A673 (cell line): ENCODE data around the gene CRADD. TPM values are rescaled to one million over a fixed set of nuclear protein-coding genes. Genes with fewer than 3 reads are reported as not detected.

Source experiments
- BruUV-seq: library from RNA; stranded (reverse); fragments of 400-500 nt; replicated peaks from 2 replicates; lab custom pipeline; 2021; lab: Mats Ljungman, UMichigan
- CTCF ChIA-PET: fragments of 300-600 bp; sonication (Branson Sonifier 250); formaldehyde crosslinking; loops from one replicate; lab custom pipeline; 2022; ENCODE audit warnings: antibody characterized with exemption; lab: Charles Lee
- POLR2A ChIA-PET: fragments of 300-600 bp; sonication (Branson Sonifier 250); formaldehyde crosslinking; loops from one replicate; lab custom pipeline; 2022; ENCODE audit warnings: antibody characterized with exemption; ENCODE audit not compliant: low non-redundant PET; lab: Charles Lee
- DNase-seq: peaks from one replicate; pipeline ENCODE4 v3.0.0-alpha.2; 2015; ENCODE audit warnings: low spot score
- H3K27ac ChIP-seq: fragments of 200-600 bp; sonication (generic); 2 replicates; pipeline ENCODE4 v1.5.1; 2016; ENCODE audit warnings: mixed run types, low read depth, mild to moderate bottlenecking, mixed read lengths, antibody characterized with exemption, low read length; ENCODE audit not compliant: poor library complexity, severe bottlenecking
- H3K27me3 ChIP-seq: fragments of 200-600 bp; sonication (generic); replicated peaks from 2 replicates; pipeline ENCODE4 v1.6.1; 2017; ENCODE audit warnings: mixed run types, low read depth, mild to moderate bottlenecking, mixed read lengths, antibody characterized with exemption, low read length; ENCODE audit not compliant: insufficient read depth, poor library complexity
- H3K36me3 ChIP-seq: fragments of 200-600 bp; sonication (generic); 2 replicates; pipeline ENCODE4 v1.6.1; 2016; ENCODE audit warnings: mixed run types, mild to moderate bottlenecking, mixed read lengths, antibody characterized with exemption, low read length; ENCODE audit not compliant: insufficient read depth, poor library complexity, severe bottlenecking
- H3K4me1 ChIP-seq: fragments of 200-600 bp; sonication (generic); 2 replicates; pipeline ENCODE4 v1.6.1; 2017; ENCODE audit warnings: mixed run types, mild to moderate bottlenecking, mixed read lengths, antibody characterized with exemption, low read length; ENCODE audit not compliant: insufficient read depth, poor library complexity, severe bottlenecking
- H3K4me3 ChIP-seq: fragments of 200-600 bp; sonication (generic); 2 replicates; pipeline ENCODE4 v1.5.1; 2016; ENCODE audit warnings: low read depth, mixed run types, mild to moderate bottlenecking, mixed read lengths, low read length; ENCODE audit not compliant: poor library complexity, severe bottlenecking
- H3K9me3 ChIP-seq: fragments of 200-600 bp; sonication (generic); 2 replicates; pipeline ENCODE4 v1.6.1; 2016; ENCODE audit warnings: mixed run types, low read depth, mild to moderate bottlenecking, mixed read lengths, antibody characterized with exemption, low read length; ENCODE audit not compliant: poor library complexity, severe bottlenecking
- EZH2 ChIP-seq: fragments of 200-600 bp; sonication (generic); IDR thresholded peaks from 2 replicates; pipeline ENCODE4 v1.6.1; 2017; ENCODE audit warnings: borderline replicate concordance, low read depth, mild to moderate bottlenecking, mixed read lengths, antibody characterized with exemption, low read length; ENCODE audit not compliant: poor library complexity, severe bottlenecking
- intact Hi-C: fragments of 100-400 bp; cut with micrococcal nuclease; formaldehyde crosslinking; loops from one replicate; pipeline ENCODE4 v1.10.0; 2022; ENCODE audit not compliant: unreplicated experiment
- total RNA-seq: library from RNA; stranded (reverse); gene quantifications from 2 replicates; pipeline ENCODE4 v1.2.3, GENCODE V29; 2021
- TF ChIP-seq, protein P1 (sequence below): fragments of 300-800, 200-600 bp; sonication (generic); conservative IDR thresholded peaks from 2 replicates; pipeline ENCODE4 v1.5.1; 2017; ENCODE audit warnings: low read depth, mild to moderate bottlenecking, antibody characterized with exemption, low read length, moderate library complexity, mixed read lengths

The CRADD gene
- total RNA-seq, 1 experiment from 2014 or later: 9.1 TPM

DNA sequence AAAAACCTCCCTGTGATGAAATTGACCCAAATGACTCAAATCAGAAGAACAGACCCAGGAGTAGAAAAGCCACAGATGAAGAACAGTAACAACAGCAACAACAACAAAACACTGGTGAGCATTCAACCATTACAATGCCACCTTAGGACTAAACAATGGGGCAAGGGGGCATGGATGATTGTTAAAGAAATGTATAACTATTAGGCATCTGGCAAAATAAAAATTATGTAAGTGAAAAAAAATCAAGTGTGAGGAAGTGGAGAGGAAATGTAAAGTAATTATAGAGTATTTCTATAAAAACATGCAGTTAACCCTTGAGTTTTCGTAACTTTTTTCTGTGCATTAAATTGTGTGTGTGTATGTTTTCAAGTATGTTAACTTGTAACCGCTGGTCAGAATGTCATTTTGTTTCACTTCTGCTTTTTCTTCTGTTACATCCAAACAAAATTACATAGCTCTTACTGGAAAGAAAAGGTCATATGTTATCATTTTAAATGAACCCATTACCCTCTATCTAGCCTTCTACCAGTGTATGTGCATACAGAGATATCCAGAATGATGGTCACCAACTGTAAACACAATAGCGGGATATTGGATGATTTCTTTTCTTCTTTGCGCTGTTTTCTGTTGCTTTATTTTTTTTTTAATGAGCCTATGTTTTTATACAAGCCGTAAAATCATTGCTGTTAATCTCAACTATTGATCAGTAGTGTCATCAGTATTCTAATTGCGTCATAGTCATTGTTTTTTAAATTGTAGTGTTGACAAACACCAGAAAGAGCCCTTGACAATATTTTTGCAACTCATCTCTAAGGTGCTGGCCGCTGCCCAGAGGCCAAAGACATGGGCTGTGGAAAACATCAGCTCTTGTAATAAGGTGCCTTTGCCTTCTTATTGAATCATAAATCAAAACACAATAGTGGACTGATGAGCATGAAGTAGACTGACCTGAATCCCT lies 170.6 kb downstream of the CRADD start:
- H3K4me1 ChIP-seq: no peaks in the 10 kb centered on the region
- CTCF ChIA-PET: no interaction called here
- no peak overlapping the region for H3K27ac ChIP-seq
- H3K4me3 ChIP-seq: no peak overlapping the region
- POLR2A ChIA-PET: no interaction called here
- intact Hi-C loops: no loop called here
- BruUV-seq: no TSS peak
- no peaks in the 10 kb centered on the region for H3K36me3 ChIP-seq
- H3K27me3 ChIP-seq: no peaks in the 10 kb centered on the region
- H3K9me3 ChIP-seq: no peaks in the 10 kb centered on the region
- no peak for TF ChIP-seq EZH2
- TF ChIP-seq, protein P1, sequence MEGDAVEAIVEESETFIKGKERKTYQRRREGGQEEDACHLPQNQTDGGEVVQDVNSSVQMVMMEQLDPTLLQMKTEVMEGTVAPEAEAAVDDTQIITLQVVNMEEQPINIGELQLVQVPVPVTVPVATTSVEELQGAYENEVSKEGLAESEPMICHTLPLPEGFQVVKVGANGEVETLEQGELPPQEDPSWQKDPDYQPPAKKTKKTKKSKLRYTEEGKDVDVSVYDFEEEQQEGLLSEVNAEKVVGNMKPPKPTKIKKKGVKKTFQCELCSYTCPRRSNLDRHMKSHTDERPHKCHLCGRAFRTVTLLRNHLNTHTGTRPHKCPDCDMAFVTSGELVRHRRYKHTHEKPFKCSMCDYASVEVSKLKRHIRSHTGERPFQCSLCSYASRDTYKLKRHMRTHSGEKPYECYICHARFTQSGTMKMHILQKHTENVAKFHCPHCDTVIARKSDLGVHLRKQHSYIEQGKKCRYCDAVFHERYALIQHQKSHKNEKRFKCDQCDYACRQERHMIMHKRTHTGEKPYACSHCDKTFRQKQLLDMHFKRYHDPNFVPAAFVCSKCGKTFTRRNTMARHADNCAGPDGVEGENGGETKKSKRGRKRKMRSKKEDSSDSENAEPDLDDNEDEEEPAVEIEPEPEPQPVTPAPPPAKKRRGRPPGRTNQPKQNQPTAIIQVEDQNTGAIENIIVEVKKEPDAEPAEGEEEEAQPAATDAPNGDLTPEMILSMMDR: no peak
- no peak for DNase-seq

DNA sequence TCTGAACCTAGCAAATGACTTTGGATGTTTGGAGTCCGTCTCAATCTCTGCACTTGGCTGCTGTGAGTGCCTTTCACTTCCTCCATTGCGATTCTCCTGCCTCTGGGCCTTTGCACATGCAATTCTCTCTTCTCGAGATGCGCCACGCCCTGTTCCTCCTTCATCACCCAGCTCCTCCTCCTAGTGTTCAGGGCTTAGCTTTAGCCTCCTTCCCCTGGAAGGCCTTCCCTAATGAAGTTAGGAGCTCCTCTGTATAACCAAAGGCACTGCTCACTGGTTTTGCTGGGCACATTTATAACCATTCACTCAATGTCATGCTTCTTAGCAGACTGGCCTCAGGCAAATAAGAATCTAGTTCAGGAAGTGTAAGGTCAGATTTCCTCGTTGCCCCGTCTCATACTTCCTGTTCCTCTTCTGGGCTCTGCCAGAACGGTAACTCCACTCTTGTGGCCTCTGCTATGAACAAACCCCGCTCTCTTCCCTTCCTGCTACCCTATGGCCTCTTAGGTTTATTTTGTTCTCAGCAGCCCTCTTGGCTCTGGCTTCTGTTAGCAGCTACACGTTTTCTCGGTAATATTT lies 171.4 kb downstream of the CRADD start:
- CTCF ChIA-PET: no interaction called here
- H3K36me3 ChIP-seq: no peaks in the 10 kb centered on the region
- no peak overlapping the region for H3K4me3 ChIP-seq
- intact Hi-C loops: no loop called here
- POLR2A ChIA-PET: no interaction called here
- DNase-seq: no peak
- TF ChIP-seq, protein P1: no peak
- TF ChIP-seq EZH2: no peak
- no TSS peak for BruUV-seq
- no peaks in the 10 kb centered on the region for H3K9me3 ChIP-seq
- H3K4me1 ChIP-seq: no peaks in the 10 kb centered on the region
- no peaks in the 10 kb centered on the region for H3K27me3 ChIP-seq
- no peak overlapping the region for H3K27ac ChIP-seq

DNA sequence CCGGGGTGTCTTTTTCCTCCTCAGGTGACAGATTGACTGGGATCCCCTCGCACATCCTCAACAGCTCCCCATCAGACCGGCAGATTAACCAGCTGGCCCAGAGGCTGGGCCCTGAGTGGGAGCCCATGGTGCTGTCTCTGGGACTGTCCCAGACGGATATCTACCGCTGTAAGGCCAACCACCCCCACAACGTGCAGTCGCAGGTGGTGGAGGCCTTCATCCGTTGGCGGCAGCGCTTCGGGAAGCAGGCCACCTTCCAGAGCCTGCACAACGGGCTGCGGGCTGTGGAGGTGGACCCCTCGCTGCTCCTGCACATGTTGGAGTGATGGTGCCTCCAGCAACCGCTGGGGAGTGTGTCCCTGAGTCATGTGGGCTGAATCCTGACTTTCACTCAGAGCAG lies 172.8 kb downstream of the CRADD start:
- ChIA-PET POLR2A (no interaction called here), CTCF (no interaction called here)
- BruUV-seq: no TSS peak
- H3K36me3 ChIP-seq: no peaks in the 10 kb centered on the region
- no peak overlapping the region for H3K27ac ChIP-seq
- DNase-seq: no peak
- intact Hi-C loops: no loop called here
- no peak overlapping the region for H3K4me3 ChIP-seq
- no peak for TF ChIP-seq EZH2
- TF ChIP-seq, protein P1: no peak
- H3K4me1 ChIP-seq: no peaks in the 10 kb centered on the region
- no peaks in the 10 kb centered on the region for H3K9me3 ChIP-seq
- no peaks in the 10 kb centered on the region for H3K27me3 ChIP-seq
